Left lobe of liver (tissue), 2 donors: ENCODE measurements around the gene ABHD17A. TPM values are rescaled to one million over a fixed set of nuclear protein-coding genes. Genes with fewer than 3 reads are reported as not detected.
"Not testable (repeated sequence)": the region's sequence is repeated elsewhere in the genome, so short reads cannot be mapped to it uniquely, and the experiment has no call there.

ENCODE experiments used
- ATAC-seq: fragments of 200-7000 bp; cut with Tn5 transposase; one replicate; pipeline ENCODE4 v1.9.1; 2020; ENCODE audit warnings: mild to moderate bottlenecking, moderate library complexity
- DNase-seq: peaks from one replicate; pipeline ENCODE4 v3.0.0-alpha.2; 2020; ENCODE audit warnings: low spot score
- total RNA-seq: library from RNA; stranded (reverse); gene quantifications from one replicate; pipeline ENCODE4 v1.2.1, GENCODE V29; 2021
- donor health status: DM: no; HTN: no; CAD: no; lungs with moderate emphysema.
- donor health status: DM: no; HTN: yes; CAD: no.

The ABHD17A gene
- total RNA-seq, 1 donor from 2014 or later = 29.4 TPM

DNA sequence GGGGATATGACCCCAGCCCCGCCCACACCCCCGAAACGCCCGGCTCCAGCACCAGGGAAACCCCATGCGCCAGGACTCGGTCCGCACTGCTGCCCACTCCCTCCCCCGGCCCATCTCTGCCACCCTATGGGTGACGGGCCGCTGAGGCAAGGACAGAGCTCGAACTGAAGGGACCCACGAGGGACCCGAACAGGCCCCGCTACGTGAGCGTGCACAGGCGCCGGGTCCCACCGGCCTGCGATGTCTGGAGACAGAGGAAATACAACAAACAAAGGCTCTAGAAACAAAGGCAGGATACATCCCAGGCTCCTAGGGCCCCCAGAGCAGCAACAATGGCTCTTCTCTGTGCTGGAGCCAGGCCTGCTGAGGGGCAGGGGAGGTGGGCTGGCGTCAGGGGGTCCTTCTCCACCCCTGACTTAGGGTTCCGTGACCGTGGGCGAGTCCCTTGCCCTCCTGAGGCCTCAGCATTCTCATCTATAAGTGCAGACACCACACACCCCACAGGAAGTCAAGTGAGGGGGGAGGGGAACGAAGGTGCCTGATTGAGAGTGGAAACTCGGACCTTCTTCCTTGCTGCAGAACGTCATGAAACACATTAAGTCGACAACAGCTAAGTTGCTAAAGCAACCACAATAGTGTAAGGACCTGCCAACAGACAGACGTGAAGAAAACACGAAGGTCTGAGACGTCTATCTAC, 3.1 kb downstream of the ABHD17A start:
- ATAC-seq (no peak), DNase-seq (no peak)

DNA sequence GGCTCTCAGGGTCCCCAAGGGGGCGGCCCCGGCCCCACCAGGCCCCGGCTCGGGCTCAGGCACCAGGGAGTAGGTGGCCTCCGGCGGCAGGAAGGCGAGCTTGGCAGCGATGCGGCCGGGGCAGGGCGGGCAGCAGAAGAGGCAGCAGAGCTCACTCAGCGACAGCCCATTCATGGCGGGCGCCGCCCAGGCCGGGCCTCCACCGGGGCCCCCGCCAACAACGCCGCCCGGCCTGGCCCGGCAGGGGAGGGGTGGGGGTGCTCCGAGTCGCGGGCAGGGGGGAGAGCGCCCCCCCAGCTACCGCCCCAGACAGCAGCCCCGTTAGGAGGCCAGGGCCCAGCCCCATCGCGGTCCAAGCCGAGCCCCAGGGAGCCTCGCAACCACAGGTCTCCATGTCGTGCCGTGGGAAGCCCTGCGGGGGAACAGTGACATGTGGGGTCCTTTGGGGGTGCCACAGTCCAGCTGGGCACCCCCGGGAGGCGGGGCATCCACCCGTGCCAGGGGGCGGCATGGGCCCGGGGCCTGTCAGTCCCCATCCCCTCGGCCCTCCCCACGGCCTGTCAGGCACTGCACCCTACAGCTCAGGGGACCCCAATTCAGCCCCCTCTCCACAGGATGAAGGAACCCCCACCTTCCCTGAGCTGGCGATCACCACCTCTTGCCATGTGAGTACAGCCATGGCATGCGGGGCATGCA, 3.8 kb downstream of the ABHD17A start:
- DNase-seq, ATAC-seq: not testable (repeated sequence)

DNA sequence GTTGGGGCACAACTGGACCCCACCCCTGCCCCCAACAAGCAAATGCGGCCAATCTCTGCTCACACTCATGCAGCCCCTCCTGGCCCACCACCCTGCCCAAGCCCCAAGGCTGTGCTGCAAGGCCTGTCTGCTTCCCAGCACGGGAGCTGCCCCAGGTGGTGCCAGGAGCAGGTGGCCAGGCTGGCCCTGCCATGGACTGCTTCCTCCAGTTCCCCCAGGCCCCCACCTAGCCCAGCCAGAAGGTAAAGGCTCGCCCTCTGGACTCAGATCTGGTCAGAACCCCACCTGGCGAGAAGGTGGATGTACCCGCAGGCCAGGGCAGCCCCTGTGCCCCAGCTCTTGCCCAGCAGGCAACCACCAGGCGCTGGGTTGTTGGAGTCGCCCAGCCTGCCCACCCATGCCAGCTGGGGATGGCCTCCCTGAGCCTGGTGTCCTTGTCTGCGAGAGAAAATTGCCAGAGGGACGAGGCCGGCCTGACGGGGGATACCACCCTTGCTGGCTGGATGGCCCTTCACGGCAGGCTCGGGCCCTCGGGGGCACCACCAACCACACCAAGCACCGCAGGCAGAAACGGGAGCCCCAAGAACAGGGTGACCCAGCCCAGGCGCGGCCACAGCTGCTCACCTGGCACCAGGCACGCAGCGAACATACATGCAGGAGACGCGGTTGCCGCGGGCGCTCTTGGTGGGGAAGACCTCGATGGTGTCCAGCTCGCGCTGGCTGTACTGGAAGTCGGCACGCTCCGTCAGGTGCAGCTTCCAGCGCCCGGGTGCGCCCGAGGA, 4.5 kb downstream of the ABHD17A start:
- no peak for ATAC-seq
- no peak for DNase-seq

DNA sequence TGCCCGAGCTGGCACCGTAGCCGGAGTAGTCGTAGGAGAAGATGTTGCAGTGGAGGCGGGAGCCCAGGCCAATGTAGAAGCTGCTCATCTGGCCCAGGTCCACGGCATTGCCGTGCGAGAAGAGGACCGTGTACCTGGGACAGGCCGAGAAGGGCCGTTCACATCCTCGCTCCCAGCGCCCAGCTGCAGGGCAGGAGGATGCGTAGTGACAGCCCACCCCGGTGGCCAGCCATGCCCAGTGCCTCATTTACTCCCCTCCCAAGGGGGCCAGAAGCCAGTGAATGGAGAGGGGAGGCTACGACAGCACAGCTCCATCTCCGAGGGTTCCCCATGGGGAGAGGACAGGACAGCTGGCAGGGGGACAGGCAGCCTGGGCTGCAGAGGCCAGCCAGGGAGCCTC, 5.3 kb downstream of the ABHD17A start:
- DNase-seq = not testable (repeated sequence)

DNA sequence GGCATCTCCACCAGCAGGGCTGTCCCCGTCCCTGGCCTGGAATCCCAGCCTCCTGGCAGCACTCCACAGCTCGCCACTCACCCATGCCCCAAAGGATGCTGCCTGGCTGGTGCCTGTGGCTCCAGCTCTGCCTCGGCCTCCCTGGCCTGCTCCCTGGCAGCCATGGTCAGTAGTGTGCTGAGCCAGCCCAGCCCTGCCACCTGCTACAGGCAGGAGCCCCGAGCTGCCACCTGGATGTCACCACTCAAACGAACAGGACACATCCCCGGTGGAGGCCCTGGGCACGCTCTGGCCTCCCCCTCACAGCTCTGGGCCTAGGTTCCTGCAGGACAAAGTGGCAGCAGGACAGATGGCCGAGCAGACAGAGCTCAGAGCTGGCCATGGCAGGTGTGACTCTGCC, 6.7 kb downstream of the ABHD17A start:
- not testable (repeated sequence) for DNase-seq, ATAC-seq

More for the DNA sequence above, 5.3 kb downstream of the ABHD17A start:
- ATAC-seq = not testable (repeated sequence)

DNA sequence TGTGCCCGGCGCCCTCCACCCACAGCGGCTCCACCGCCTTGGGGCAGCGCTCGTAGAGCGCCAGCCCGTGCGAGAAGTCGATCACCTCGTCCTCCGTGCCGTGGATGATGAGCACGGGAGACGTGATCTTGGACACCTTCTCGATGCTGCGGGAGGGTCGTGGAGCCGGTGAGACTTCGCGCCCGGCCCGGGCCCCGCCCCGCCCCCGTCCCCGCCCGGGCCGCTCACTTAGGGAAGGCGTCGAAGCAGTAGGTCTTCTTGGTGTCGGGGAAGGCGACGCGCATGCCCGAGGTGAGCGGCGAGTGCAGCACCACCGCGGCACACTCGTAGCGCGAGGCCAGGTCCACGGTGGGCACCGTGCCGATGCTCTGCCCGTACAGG, 8.0 kb downstream of the ABHD17A start:
- ATAC-seq, DNase-seq: not testable (repeated sequence)

DNA sequence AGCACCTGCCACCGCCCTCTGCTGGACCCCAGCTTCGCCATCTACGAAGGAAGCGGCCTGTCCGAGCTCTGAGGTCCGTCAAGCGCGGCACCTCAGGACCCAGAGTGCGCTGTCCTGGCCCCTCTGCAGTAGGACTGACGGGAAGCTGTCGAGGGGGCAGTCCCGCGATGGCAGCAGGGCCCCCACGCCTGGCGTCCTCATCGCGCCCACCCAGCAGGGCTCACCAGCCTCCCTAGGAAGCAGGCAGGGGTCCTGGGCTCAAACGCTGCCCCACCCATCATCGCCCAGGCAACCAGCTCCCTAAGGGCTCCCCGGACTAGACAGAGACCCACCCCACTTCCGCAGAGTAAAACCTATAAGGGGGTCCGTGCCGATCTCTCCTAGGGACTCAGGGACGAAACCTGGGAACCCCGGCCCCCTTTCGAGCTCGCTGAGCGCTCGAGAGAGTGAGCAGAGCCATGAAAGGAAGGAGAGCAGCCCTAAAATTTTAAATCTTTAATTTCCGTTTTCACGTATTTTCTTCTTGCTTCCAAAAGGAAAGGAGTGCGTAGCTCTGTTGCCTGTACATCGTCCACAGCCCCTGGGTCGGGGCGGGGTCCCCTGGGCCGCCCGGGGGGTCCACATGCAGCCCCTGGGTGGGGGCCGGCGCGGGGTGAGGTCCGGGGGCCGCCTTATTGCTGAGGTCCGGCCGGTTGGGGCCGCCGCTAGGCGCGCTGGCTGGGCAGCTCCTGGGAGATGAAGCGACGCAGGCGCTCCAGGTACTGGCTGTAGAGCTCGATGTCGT, 8.6 kb downstream of the ABHD17A start:
- not testable (repeated sequence) for DNase-seq, ATAC-seq

DNA sequence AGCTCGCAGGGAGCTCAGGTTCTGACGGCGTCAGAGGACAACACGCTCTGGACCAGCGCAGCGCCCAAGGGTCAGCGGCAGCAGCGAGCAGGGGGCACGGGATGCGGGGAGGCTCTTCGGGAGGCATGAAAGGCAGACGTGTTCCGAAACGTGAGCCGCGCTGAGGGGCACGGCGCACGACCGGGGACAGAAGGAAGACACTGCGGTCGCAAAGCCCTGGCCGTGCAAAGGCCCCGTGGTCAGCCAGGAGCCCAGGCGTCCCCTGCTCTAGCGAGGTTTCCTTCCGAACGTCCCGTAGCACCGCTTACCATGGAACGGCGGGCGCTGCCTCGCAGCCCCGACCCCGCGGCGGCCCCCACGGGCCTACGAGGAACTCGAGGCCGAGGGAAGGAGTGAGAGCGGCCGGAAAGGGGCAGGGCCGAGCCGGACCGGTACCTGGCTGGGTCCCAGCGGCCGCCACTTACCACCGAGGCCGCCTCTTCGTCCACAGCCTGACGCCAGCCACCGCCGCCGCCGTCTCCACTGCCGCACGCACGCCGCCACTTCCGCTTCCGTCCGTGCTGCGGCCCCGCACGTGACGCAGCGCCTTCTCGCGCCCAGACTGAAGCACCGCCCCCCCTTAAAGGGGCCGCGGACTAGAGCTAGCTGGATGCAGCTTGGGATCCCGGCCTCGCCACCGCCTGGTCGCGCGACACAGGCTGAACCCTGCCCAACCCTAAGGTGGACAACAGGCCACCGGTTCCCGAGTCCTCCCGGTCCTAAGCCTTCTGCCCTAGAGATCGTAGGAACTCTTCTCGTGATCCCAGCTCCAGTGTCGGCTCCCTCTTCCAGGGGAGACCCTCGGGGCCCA, 9.4 kb downstream of the ABHD17A start:
- ATAC-seq = peak; percentile 77
- peak; percentile 95 for DNase-seq

DNA sequence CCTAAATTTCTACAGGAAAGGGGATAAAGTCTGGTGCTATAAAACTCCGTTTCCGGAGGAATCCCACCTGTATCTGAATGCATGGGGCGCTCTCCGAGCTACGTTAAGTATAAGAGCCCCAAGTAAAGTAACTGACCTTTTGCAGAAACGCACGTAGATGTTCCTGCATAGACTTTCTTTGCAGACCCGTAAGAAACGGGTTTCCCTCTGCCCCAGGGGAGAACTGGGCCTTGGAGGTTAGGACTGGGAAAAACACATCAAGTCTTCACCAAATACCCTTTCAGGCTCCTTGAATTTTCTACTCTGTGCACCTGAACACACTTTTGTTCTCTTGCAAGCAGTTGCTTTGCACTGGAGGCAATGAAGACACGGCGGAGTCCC, 10.0 kb downstream of the ABHD17A start:
- DNase-seq, ATAC-seq: not testable (repeated sequence)

DNA sequence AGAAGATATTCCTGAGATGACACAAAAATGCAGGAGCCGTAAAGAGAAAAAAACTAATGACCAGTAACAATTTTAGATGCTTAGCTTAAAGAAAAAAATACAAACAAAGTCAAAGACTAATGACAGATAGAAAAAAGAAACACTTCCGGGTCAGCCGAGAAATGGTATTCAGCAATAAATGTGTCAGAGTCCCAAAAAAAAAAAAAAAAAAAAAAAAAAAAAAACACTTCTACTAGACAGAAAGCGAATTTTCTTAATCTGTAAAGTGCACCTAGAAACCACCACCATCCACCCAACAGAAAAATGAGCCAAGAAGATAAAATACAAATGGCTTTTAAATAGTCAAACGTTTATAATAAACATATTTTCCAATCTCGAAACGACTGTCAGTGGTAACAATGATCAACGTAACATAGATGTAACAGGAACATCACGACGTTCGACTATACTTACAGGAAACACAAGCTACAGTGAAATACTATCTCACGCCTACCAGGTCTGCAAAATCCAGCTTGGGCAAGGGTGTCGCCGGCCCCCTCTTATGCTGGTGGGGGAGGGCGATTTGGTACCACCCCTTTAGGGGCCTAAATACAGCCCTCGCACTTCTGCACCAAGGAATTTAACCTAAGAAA, 10.6 kb downstream of the ABHD17A start:
- DNase-seq (no peak), ATAC-seq (no peak)

DNA sequence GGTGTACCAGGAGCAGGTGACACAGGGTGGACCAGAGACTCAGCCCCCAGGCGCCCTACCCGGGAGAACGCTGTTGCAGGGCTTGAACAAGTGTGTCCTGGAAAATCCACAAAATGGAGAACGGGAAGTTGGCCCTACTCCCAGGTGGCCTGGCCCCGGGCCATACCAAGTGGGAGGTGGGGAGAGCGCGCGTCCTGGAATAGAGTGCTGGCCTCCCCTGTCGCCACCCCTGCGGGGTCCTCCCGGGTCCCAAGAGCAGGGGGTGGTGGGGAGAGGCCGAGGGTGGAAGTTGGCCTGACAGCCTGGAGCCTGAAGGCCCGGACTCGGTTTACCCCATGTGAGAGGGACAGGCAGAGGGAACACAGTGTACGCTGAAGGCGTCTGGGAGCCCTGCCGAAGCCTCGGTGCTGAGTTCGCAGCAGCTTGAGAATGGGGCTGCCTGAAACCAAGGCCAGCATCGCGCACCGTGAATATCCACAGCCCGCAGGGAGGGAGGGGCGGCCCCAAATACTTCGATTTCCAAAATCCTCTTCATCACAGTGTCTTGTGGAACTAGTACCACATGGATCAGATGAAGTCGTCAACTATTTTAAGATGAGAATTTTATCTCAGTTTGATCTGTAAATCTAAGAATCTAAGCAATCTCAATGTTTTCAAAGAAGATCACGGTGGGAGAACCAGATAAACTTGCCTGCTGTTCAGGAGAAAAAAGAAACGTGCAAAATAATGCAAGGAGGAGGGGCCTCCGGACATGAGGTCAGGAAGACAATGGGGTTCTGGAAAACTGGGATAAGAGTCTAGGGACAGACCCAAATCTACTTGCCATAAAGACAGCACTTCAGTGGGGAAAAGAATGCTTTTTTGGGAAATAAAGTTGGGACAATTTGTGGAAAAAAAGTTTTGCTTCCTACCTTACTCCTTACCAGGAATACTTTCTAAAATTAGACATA, 11.5 kb downstream of the ABHD17A start:
- peak; percentile 27 for ATAC-seq
- peak; percentile 84 for DNase-seq

DNA sequence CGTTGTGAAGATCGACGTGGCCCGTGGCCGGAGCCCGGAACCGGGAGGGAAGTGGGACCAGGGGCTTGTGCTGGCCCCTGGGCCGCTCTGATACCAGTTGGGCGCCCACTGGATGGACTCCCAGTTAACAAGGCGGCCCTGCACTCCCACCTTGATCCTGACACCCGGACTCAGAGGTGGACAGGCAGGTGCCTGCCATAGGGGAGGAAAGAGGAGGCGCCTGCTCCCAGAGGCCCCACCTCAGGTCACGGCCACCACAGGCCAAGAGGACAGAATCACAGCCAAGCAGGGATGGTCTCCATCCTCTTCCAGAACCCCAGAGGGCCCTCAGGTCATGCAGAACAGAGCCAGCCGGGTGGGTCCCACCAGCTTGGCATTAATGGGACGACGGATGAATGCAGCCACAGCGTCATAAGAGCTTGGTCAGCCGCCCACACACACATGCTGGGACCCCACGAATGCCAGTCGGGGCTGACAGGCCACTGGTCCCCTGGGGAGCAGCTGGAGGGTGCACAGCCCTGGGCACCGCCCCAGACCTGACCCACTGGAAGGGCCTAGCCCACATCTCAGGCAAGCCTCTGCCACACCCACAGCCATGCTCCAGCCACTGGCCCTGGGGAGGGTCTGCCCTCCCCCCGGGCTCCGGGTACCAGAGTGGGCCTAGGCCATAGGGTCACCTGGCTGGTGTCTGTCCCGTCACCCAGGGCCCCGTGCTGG, 12.3 kb downstream of the ABHD17A start:
- DNase-seq = no peak
- ATAC-seq = peak; percentile 0

DNA sequence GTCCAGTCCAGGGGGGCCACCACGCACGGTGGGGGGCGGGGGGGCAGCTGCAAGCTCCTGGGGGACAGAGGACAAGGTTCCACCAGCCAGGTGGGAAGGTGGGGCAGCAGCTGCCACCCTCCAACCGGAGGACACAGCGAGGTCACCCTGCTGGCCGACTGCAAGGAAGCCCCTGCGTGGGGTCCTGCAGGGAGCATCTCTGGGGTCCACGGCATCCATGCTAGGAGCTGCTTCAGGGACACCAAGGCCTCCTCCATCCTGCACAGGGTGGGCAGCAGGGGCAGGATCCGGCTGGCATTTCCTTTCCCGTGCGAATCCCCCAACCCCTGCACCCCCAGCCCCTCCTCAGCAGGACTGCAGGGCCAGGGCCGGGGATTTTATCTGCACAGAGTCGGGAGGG, 13.7 kb downstream of the ABHD17A start:
- peak; percentile 0 for ATAC-seq
- no peak for DNase-seq

DNA sequence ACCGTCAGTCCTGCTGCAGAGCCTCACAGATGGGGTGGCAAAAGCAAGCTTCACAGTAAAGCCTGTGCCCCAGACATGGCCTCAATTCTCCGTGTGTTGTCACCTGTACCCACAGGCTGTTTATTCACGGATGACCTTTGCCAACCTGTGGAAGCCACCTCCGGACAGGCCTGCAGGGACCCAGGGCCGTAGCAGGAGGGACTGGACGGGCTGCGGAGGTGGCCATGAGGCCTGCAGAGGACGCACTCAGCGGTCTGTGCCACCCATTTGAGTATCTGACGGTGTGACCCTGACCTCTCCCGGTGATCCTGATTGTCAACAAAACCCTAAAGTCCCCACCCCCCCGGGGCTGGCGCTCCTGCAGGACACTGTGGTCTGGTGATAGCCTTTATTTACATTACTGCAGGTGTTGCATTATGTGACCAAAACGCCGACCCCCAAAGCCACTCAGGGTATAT, 14.1 kb downstream of the ABHD17A start:
- DNase-seq (peak; percentile 96), ATAC-seq (peak; percentile 72)

DNA sequence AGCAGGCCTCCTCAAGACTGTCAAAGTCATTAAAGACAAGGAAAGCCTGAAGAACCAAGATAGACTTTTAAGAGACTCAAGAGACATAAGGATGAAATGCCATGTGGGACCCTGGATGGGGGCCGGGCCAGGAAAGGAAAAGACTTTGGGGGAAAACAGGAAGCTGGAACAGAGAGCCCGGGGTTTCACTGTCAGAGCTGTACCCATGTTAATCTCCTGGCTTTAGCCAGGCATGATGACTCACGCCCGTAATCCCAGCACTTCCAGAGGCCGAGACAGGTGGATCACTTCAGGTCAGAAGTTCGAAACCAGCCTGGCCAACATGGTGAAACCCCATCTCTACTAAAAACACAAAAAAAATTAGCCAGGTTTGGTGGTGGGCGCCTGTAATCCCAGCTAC, 16.3 kb downstream of the ABHD17A start:
- no peak for DNase-seq
- ATAC-seq = no peak

DNA sequence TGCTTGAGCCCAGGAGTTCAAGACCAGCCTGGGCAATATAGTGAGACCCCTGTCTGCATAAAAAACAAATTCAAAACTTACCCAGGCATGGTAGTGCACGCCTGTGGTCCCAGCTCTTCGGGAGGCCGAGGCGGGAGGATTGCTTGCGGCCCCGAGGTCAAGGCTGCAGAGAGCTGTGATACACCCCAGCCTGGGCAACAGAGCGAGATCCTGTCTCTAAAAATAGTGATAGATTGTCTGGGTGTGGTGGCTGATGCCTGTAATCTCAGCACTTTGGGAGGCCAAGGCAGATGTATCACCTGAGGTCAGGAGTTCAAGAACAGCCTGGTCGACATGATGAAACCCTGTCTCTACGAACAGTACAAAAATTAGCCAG, 18.0 kb downstream of the ABHD17A start:
- no peak for DNase-seq
- ATAC-seq = no peak

DNA sequence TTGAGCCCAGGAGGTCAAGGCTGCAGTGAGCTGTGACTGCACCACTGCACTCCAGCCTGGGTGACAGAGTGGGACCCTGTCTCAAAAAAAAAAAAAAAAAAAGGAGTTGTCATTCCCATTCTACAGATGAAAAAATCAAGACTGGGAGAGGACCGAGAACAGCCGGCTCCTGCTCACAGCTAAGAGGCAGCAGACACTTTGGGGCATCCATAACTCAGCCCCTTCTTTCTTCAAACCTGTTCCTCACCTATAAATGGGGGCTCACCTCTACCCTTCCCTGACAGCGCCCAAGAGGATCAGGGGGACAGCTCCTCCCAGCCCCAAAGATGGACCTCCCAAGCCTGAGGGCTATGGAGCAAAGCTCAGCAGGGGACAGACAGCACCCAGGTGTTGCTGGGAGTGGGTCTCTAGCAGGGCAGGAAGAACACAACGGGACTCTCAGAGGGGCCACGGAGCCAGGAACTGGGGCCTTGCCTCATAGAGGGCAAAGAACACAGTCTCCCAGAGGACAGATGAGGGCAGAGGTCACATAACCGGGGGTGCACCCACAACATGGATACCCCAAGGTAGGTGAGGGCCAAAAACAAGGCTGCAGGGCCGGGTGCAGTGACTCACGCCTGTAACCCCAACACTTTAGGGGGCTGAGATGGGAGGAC, 18.5 kb downstream of the ABHD17A start:
- ATAC-seq (no peak), DNase-seq (no peak)
